Mesenchymal stem cell (in vitro differentiated cells and primary cell): ENCODE data around the gene TOM1L2.

Experiments used
- DNase-seq: peaks from one replicate; pipeline ENCODE4 v3.0.0-alpha.2; 2013
- H2AFZ ChIP-seq: one replicate; pipeline ENCODE4 v1.6.1; 2013; ENCODE audit warnings: low read depth, mild to moderate bottlenecking, control low read depth, inconsistent platforms, low read length, moderate library complexity
- H2AK5ac ChIP-seq: 2 replicates; pipeline ENCODE4 v1.6.1; 2013; ENCODE audit warnings: low read length, moderate library complexity, mild to moderate bottlenecking, inconsistent platforms; ENCODE audit not compliant: severe bottlenecking
- H2BK120ac ChIP-seq: one replicate; pipeline ENCODE4 v1.6.1; 2013; ENCODE audit warnings: low read depth, mild to moderate bottlenecking, inconsistent platforms, low read length, moderate library complexity
- H2BK12ac ChIP-seq, 2 experiments: one replicate each; pipeline ENCODE4 v1.6.1; 2013; ENCODE audit warnings: inconsistent platforms in 2 of 2, low read length in 2 of 2, mild to moderate bottlenecking in 2 of 2, moderate library complexity in 2 of 2, control low read depth in 1 of 2
- H2BK15ac ChIP-seq: one replicate; pipeline ENCODE4 v1.6.1; 2013; ENCODE audit warnings: mild to moderate bottlenecking, low read depth, inconsistent platforms; ENCODE audit not compliant: poor library complexity, severe bottlenecking
- H2BK5ac ChIP-seq: 2 replicates; pipeline ENCODE4 v1.6.1; 2013; ENCODE audit warnings: low read depth, mild to moderate bottlenecking, low read length, control low read depth, inconsistent platforms; ENCODE audit not compliant: poor library complexity, severe bottlenecking
- H3K14ac ChIP-seq, 2 experiments: one replicate each; pipeline ENCODE4 v1.6.1; 2013; ENCODE audit warnings: inconsistent platforms in 2 of 2, low read length in 2 of 2, control low read depth in 1 of 2, mild to moderate bottlenecking in 1 of 2, moderate library complexity in 1 of 2
- H3K18ac ChIP-seq, 2 experiments: one replicate each; pipeline ENCODE4 v1.6.1; 2013; ENCODE audit warnings: inconsistent platforms in 2 of 2, low read length in 2 of 2, control low read depth in 1 of 2, low read depth in 1 of 2, mild to moderate bottlenecking in 1 of 2
- H3K23ac ChIP-seq, 2 experiments: one replicate each; pipeline ENCODE4 v1.6.1; 2013; ENCODE audit warnings: inconsistent platforms in 2 of 2, low read length in 2 of 2, mild to moderate bottlenecking in 2 of 2, moderate library complexity in 2 of 2, control low read depth in 1 of 2
- H3K27ac ChIP-seq: 2 replicates; pipeline ENCODE4 v1.5.1; 2013; ENCODE audit warnings: mild to moderate bottlenecking, moderate library complexity, low read length, control low read depth, inconsistent platforms; ENCODE audit not compliant: poor library complexity, severe bottlenecking
- H3K27me3 ChIP-seq, 2 experiments: 2 replicates each; pipeline versions ENCODE4 v1.6.1 to v1.7.0; 2013; ENCODE audit warnings: low read length in 2 of 2, mild to moderate bottlenecking in 2 of 2, moderate library complexity in 2 of 2, control low read depth in 1 of 2, inconsistent platforms in 1 of 2; ENCODE audit not compliant: control insufficient read depth in 1 of 2, insufficient read depth in 1 of 2
- H3K36me3 ChIP-seq, 2 experiments: 2 replicates each; pipeline versions ENCODE4 v1.6.1 to v1.7.0; 2013; ENCODE audit warnings: low read length in 2 of 2, control low read depth in 1 of 2, inconsistent platforms in 1 of 2, low read depth in 1 of 2, mild to moderate bottlenecking in 1 of 2; ENCODE audit not compliant: insufficient read depth in 2 of 2, control insufficient read depth in 1 of 2
- H3K4ac ChIP-seq, 2 experiments: one replicate each; pipeline ENCODE4 v1.6.1; 2013; ENCODE audit warnings: inconsistent platforms in 2 of 2, low read length in 2 of 2, mild to moderate bottlenecking in 2 of 2, moderate library complexity in 2 of 2, control low read depth in 1 of 2, low read depth in 1 of 2
- H3K4me1 ChIP-seq: 2 replicates; pipeline ENCODE4 v1.6.1; 2013; ENCODE audit warnings: low read depth, low read length, control low read depth; ENCODE audit not compliant: control insufficient read depth, insufficient read depth
- H3K4me2 ChIP-seq: 2 replicates; pipeline ENCODE4 v1.6.1; 2013; ENCODE audit warnings: low read length, mild to moderate bottlenecking, inconsistent platforms; ENCODE audit not compliant: poor library complexity, severe bottlenecking
- H3K4me3 ChIP-seq, 2 experiments: 2 replicates each; pipeline versions ENCODE4 v1.5.1 to v1.7.0; 2013; ENCODE audit warnings: low read length in 2 of 2, mild to moderate bottlenecking in 2 of 2, control low read depth in 1 of 2, low read depth in 1 of 2; ENCODE audit not compliant: insufficient read depth in 1 of 2
- H3K79me1 ChIP-seq: replicated peaks from 2 replicates; pipeline ENCODE4 v1.6.1; 2013; ENCODE audit warnings: mild to moderate bottlenecking, control low read depth, low read length, inconsistent platforms; ENCODE audit not compliant: poor library complexity, severe bottlenecking
- H3K9ac ChIP-seq: 2 replicates; pipeline ENCODE4 v1.7.0; 2013; ENCODE audit warnings: mild to moderate bottlenecking, low read length, moderate library complexity
- H3K9me3 ChIP-seq: 2 replicates; pipeline ENCODE4 v1.7.0; 2013; ENCODE audit warnings: mild to moderate bottlenecking, low read length; ENCODE audit not compliant: control insufficient read depth
- H4K8ac ChIP-seq: one replicate; pipeline ENCODE4 v1.6.1; 2013; ENCODE audit warnings: inconsistent platforms, mild to moderate bottlenecking, low read length, moderate library complexity
- H4K91ac ChIP-seq: one replicate; pipeline ENCODE4 v1.6.1; 2013; ENCODE audit warnings: mild to moderate bottlenecking, low read length, inconsistent platforms
- WGBS: methylation state at CpG from one replicate; pipeline ENCODE4 v1.1.7; 2013; ENCODE audit warnings: mixed read lengths; 5-methylcytosine and 5-hydroxymethylcytosine counted together

TOM1L2 gene

DNA sequence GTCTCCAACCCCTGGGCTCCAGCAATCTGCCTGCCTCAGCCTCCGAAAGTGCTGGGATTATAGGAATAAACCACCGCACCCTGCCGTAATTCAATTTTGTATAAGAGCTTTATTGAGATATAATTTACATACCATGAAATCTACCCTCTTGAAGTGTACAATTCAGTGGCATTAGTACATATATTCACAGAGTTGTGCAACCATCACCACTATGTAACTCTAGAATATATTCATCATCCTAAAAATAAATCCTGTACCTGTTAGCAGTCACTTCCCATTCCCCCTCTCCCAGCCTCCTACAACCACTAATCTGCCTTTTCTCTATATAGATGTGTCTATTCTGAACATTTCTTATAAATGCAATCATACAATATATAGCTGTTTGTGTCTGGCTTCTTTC lies 26.1 kb downstream of the TOM1L2 start:
- Histone ChIP-seq H2BK5ac (no peak overlapping the region), H2BK15ac (no peak overlapping the region), H3K4me2 (no peak overlapping the region), H2AK5ac (no peak overlapping the region), H3K27me3 (no peaks in the 10 kb centered on the region), H3K4me3 (no peak overlapping the region), H3K27ac (no peak overlapping the region), H3K18ac (no peak overlapping the region), H3K79me1 (peaks cover 33% of the 10 kb centered on the region), H3K9me3 (no peaks in the 10 kb centered on the region), H4K8ac (no peak overlapping the region), H2BK12ac (no peak overlapping the region), H3K4me1 (peaks cover 16% of the 10 kb centered on the region), H3K4ac (no peak overlapping the region), H2BK120ac (no peak overlapping the region), H3K14ac (no peak overlapping the region), H3K9ac (no peak overlapping the region), H4K91ac (no peak overlapping the region), H3K36me3 (no peaks in the 10 kb centered on the region), H3K23ac (no peak overlapping the region), H2AFZ (no peak overlapping the region)
- whole genome bisulfite sequencing = no CpG with 5 or more reads among the region's 3 CpGs
- no peak for DNase-seq

DNA sequence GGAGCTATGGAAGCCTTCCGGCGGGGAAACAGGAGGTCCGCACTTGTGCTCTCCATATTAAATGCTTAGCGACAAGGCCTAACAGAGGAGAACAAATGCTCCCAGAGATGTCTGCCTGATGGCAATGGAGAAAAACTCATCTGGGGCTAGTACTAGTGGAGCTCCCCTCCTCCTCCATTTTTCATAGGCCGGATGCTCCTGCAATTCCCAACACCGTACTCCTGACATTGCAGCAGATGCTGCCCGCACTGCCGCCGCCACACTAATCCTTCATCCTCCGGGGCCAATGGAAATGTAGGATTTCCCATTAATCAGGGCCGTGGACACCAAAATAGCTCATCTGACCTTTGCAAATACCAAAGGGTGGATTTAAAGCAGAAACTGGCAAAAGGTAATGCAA lies 27.5 kb downstream of the TOM1L2 start:
- H3K4me3 ChIP-seq = no peak overlapping the region
- no peak overlapping the region for H4K91ac ChIP-seq
- no peak overlapping the region for H2BK15ac ChIP-seq
- no peak overlapping the region for H2AFZ ChIP-seq
- H3K4me1 ChIP-seq = peaks cover 19% of the 10 kb centered on the region
- H3K4ac ChIP-seq = no peak overlapping the region
- no peak overlapping the region for H2BK12ac ChIP-seq
- no peak overlapping the region for H3K14ac ChIP-seq
- no peak overlapping the region for H3K27ac ChIP-seq
- H3K4me2 ChIP-seq = no peak overlapping the region
- no peak overlapping the region for H2AK5ac ChIP-seq
- H3K36me3 ChIP-seq = no peaks in the 10 kb centered on the region
- WGBS = 93% methylated on average over 11 of the region's 11 CpGs
- no peak overlapping the region for H2BK120ac ChIP-seq
- H3K9me3 ChIP-seq = no peaks in the 10 kb centered on the region
- no peak overlapping the region for H3K23ac ChIP-seq
- peak overlapping the region; percentile 3 for H4K8ac ChIP-seq
- H3K27me3 ChIP-seq = no peaks in the 10 kb centered on the region
- H2BK5ac ChIP-seq = no peak overlapping the region
- H3K79me1 ChIP-seq = peaks cover 29% of the 10 kb centered on the region
- no peak for DNase-seq
- H3K9ac ChIP-seq = no peak overlapping the region
- no peak overlapping the region for H3K18ac ChIP-seq

DNA sequence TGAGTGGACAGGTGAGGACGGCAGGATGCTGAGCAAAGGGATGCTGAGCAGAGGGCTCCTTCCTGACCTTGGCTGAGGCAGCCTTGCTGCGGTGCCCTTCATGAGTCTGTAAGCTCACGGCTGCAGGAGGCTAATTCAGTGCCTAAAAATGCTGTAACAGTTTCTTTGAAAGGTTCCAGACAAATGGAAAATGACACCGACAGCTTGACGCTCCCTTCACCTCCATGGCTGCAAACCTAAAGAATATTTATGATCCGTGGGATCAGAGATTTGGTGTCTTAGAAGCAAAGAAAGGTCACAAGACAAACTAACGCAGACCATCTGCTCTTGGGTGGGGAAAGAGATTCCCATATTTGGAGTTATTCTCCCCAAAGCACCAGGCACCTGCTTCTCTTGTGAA lies 28.0 kb downstream of the TOM1L2 start:
- H3K9ac ChIP-seq = no peak overlapping the region
- H2BK12ac ChIP-seq = no peak overlapping the region
- no peaks in the 10 kb centered on the region for H3K27me3 ChIP-seq
- peaks cover 19% of the 10 kb centered on the region for H3K4me1 ChIP-seq
- H2AFZ ChIP-seq = no peak overlapping the region
- H2BK5ac ChIP-seq = no peak overlapping the region
- H4K91ac ChIP-seq = no peak overlapping the region
- WGBS = 82% methylated on average over 5 of the region's 7 CpGs
- no peak overlapping the region for H3K23ac ChIP-seq
- H2BK15ac ChIP-seq = no peak overlapping the region
- peak overlapping the region; percentile 19 for H4K8ac ChIP-seq
- no peak overlapping the region for H3K18ac ChIP-seq
- H3K27ac ChIP-seq = no peak overlapping the region
- H3K14ac ChIP-seq = no peak overlapping the region
- no peak overlapping the region for H3K4ac ChIP-seq
- no peaks in the 10 kb centered on the region for H3K9me3 ChIP-seq
- peak overlapping the region; percentile 2 for H2AK5ac ChIP-seq
- H3K4me2 ChIP-seq = no peak overlapping the region
- no peak overlapping the region for H3K4me3 ChIP-seq
- H3K79me1 ChIP-seq = peaks cover 27% of the 10 kb centered on the region
- H2BK120ac ChIP-seq = no peak overlapping the region
- no peak for DNase-seq
- no peaks in the 10 kb centered on the region for H3K36me3 ChIP-seq

DNA sequence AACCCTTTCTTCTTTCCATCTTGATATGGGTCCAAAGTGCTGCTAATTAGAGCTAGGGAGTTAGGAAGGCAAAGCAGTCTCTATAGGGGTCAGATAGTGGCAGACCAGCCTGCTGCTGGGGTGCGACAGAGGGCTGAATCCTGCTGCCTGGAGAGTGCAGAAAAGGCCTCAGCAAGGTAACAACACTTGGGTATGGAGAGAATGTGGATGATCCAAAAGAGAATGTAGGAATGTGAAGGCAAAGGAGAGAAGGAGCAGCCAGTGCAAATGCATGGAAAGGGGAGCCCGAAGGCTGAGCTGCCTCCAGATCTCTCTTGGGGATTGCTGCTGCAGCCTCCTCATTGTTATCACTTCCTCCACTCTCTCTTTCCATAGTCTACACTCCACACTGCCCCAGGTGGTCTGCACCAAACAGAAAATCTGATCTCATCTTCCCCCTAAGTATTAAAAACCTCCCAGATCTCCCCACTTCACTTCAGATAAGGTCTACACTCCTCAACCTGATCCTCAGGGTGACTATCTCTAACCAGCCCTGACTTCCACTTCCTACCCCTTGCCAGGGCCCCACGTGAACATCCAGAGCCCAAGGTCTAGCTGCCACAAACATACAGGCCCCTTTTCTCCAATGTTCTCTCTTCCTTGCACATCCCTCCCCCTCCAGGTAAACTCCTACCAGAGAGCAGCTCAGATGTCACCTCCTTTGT lies 28.8 kb downstream of the TOM1L2 start:
- H2BK5ac ChIP-seq = no peak overlapping the region
- no peaks in the 10 kb centered on the region for H3K27me3 ChIP-seq
- no peak overlapping the region for H3K4ac ChIP-seq
- no peak overlapping the region for H3K14ac ChIP-seq
- H2BK12ac ChIP-seq = no peak overlapping the region
- H4K91ac ChIP-seq = no peak overlapping the region
- 47% methylated on average over 3 of the region's 3 CpGs for WGBS
- H3K4me2 ChIP-seq = no peak overlapping the region
- no peak overlapping the region for H2AK5ac ChIP-seq
- H3K18ac ChIP-seq = no peak overlapping the region
- H3K27ac ChIP-seq = no peak overlapping the region
- peaks cover 21% of the 10 kb centered on the region for H3K4me1 ChIP-seq
- H4K8ac ChIP-seq = peak overlapping the region; percentile 5
- no peak overlapping the region for H2BK15ac ChIP-seq
- H3K4me3 ChIP-seq = peak overlapping the region in 1 of 2 experiments; percentile 23
- H3K79me1 ChIP-seq = peaks cover 22% of the 10 kb centered on the region
- H3K9ac ChIP-seq = no peak overlapping the region
- H2AFZ ChIP-seq = no peak overlapping the region
- DNase-seq = no peak
- no peak overlapping the region for H2BK120ac ChIP-seq
- H3K23ac ChIP-seq = no peak overlapping the region
- H3K36me3 ChIP-seq = no peaks in the 10 kb centered on the region
- no peaks in the 10 kb centered on the region for H3K9me3 ChIP-seq
